Measurements from ENCODE around the gene CTBP1. TPM values are rescaled to one million over a fixed set of nuclear protein-coding genes. Genes with fewer than 3 reads are reported as not detected.

CTBP1 gene
- polyA plus RNA-seq, 1 donor (not counting 4 experiments of a cell fraction or from before 2014, with no cell fraction given): 46.9 TPM

DNA sequence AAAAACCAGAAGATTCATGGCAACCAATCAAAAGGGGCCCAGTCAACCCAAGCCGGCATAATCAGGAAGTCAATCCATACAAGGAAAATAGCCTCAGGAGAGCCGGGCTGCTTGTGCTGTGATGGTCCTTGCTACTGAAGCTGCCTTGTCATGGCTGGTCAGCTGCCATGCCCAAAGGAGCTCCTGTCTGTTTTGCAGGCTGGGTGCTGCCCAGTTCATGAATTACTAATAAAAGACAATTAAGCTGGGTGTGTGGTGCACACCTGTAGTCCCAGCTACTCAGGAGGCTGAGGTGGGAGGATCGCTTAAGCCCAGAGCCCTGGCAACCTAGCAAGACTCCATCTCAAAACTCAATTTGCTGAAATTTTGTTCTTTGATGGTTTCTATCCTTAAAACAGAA, 16.0 kb upstream of the CTBP1 start:
- no peak overlapping the region for H3K27ac ChIP-seq (ENCODE audit: control insufficient read depth, insufficient read depth, low read length)
- no peak for FAIRE-seq
- H3K79me2 ChIP-seq (ENCODE audit: control insufficient read depth, insufficient read depth, low read length): no peaks in the 10 kb centered on the region
- dilution Hi-C loops (cut with MboI; ENCODE audit: extremely low pct_ligation_motif_present, low sequenced_read_pairs): no loop called here
- no peak overlapping the region for H3K4me3 ChIP-seq (ENCODE audit: control insufficient read depth in 2 of 3, extremely low read depth in 1 of 3, insufficient read depth in 2 of 3, low read depth in 1 of 3, low read length in 3 of 3)
- H3K4me2 ChIP-seq (ENCODE audit: control insufficient read depth, extremely low read depth, insufficient read depth, low read depth, low read length): no peak overlapping the region
- TF ChIP-seq EZH2 (IDR thresholded peaks at IDR 0.05; ENCODE audit: low read length): no peak
- TF ChIP-seq, protein P1, sequence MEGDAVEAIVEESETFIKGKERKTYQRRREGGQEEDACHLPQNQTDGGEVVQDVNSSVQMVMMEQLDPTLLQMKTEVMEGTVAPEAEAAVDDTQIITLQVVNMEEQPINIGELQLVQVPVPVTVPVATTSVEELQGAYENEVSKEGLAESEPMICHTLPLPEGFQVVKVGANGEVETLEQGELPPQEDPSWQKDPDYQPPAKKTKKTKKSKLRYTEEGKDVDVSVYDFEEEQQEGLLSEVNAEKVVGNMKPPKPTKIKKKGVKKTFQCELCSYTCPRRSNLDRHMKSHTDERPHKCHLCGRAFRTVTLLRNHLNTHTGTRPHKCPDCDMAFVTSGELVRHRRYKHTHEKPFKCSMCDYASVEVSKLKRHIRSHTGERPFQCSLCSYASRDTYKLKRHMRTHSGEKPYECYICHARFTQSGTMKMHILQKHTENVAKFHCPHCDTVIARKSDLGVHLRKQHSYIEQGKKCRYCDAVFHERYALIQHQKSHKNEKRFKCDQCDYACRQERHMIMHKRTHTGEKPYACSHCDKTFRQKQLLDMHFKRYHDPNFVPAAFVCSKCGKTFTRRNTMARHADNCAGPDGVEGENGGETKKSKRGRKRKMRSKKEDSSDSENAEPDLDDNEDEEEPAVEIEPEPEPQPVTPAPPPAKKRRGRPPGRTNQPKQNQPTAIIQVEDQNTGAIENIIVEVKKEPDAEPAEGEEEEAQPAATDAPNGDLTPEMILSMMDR (optimal IDR thresholded peaks at IDR 0.05 in 1 of 3, IDR thresholded peaks at IDR 0.05 in 1 of 3, conservative IDR thresholded peaks at IDR 0.05 in 1 of 3; ENCODE audit: extremely low read depth in 1 of 3, insufficient read depth in 2 of 3, low read length in 3 of 3): no peak
- no peaks in the 10 kb centered on the region for H3K4me1 ChIP-seq (ENCODE audit: control insufficient read depth, extremely low read depth, insufficient read depth, low read length)
- no peak for DNase-seq (ENCODE audit: low read depth, low spot score)
- H3K27me3 ChIP-seq (ENCODE audit: control insufficient read depth, extremely low read depth, insufficient read depth, low read length): no peaks in the 10 kb centered on the region
- no peaks in the 10 kb centered on the region for H3K9me3 ChIP-seq (ENCODE audit: control insufficient read depth, low read depth, low read length)
- no peaks in the 10 kb centered on the region for H3K9me1 ChIP-seq (ENCODE audit: control insufficient read depth, extremely low read depth, insufficient read depth, low read length)
- H2AFZ ChIP-seq (ENCODE audit: control insufficient read depth, low read length): no peak overlapping the region
- H4K20me1 ChIP-seq (ENCODE audit: control insufficient read depth, extremely low read depth, insufficient read depth, low read length): no peaks in the 10 kb centered on the region
- H3K9ac ChIP-seq (ENCODE audit: control insufficient read depth, extremely low read depth, insufficient read depth, low read length): no peak overlapping the region
- no peaks in the 10 kb centered on the region for H3K36me3 ChIP-seq (ENCODE audit: control insufficient read depth in 2 of 2, extremely low read depth in 1 of 2, insufficient read depth in 2 of 2, low read length in 2 of 2)

DNA sequence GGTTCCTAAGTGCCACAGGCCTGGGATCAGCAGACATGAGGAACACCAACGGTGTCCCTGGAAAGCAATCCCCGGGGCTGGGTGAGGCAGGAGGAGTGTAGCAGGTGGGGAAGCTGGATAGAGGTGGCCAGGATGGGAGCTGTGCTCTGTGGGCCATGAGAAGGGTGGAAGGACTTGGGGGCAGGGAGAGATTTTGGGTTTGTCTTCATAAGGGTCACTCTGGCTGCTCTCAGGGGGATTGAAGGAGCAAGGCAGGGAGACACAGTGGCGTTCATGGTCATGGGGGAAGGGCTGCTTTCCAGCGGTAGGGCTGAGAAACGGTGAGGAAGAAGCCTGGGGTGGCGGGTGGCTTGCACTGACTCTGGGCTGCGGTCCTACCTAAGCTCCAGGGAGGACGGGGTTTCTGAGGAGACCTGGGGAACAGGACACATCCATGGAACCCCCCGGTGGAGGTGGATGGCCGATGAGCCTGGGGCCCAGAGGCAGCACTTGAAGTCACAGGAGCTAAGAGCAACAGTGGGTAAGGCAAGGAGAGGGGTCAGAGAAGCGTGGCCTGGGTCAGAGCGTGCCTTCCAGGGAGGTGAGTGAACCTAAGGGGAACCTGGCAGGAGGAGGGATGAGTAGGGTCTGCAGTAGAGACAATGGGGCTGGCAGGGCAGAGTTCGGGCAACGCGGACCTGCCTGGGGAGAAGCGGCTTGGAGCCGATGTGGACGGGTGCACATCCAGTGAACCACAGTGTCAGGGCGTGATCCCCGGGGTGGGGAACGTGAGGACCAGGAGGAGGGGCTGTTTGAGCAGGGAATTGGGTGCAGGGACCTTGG, 12.4 kb upstream of the CTBP1 start:
- no peak overlapping the region for H3K4me2 ChIP-seq (ENCODE audit: control insufficient read depth, extremely low read depth, insufficient read depth, low read depth, low read length)
- H3K9me1 ChIP-seq (ENCODE audit: control insufficient read depth, extremely low read depth, insufficient read depth, low read length): no peaks in the 10 kb centered on the region
- no peaks in the 10 kb centered on the region for H3K79me2 ChIP-seq (ENCODE audit: control insufficient read depth, insufficient read depth, low read length)
- no peaks in the 10 kb centered on the region for H3K36me3 ChIP-seq (ENCODE audit: control insufficient read depth in 2 of 2, extremely low read depth in 1 of 2, insufficient read depth in 2 of 2, low read length in 2 of 2)
- no peak overlapping the region for H3K9ac ChIP-seq (ENCODE audit: control insufficient read depth, extremely low read depth, insufficient read depth, low read length)
- DNase-seq (ENCODE audit: low read depth, low spot score) (no peak), FAIRE-seq (no peak)
- H3K9me3 ChIP-seq (ENCODE audit: control insufficient read depth, low read depth, low read length): peaks cover 4% of the 10 kb centered on the region
- H2AFZ ChIP-seq (ENCODE audit: control insufficient read depth, low read length): no peak overlapping the region
- dilution Hi-C loops (cut with MboI; ENCODE audit: extremely low pct_ligation_motif_present, low sequenced_read_pairs): no loop called here
- no peaks in the 10 kb centered on the region for H4K20me1 ChIP-seq (ENCODE audit: control insufficient read depth, extremely low read depth, insufficient read depth, low read length)
- TF ChIP-seq, protein P1 (optimal IDR thresholded peaks at IDR 0.05 in 1 of 3, IDR thresholded peaks at IDR 0.05 in 1 of 3, conservative IDR thresholded peaks at IDR 0.05 in 1 of 3; ENCODE audit: extremely low read depth in 1 of 3, insufficient read depth in 2 of 3, low read length in 3 of 3): no peak
- no peak for TF ChIP-seq EZH2 (IDR thresholded peaks at IDR 0.05; ENCODE audit: low read length)
- no peaks in the 10 kb centered on the region for H3K27me3 ChIP-seq (ENCODE audit: control insufficient read depth, extremely low read depth, insufficient read depth, low read length)
- no peak overlapping the region for H3K27ac ChIP-seq (ENCODE audit: control insufficient read depth, insufficient read depth, low read length)
- H3K4me3 ChIP-seq (ENCODE audit: control insufficient read depth in 2 of 3, extremely low read depth in 1 of 3, insufficient read depth in 2 of 3, low read depth in 1 of 3, low read length in 3 of 3): no peak overlapping the region
- H3K4me1 ChIP-seq (ENCODE audit: control insufficient read depth, extremely low read depth, insufficient read depth, low read length): no peaks in the 10 kb centered on the region

Measured in keratinocyte (primary cell).